GM12801 (cell line): Measurements from ENCODE around the gene PAFAH1B1.

Experiments
- TF ChIP-seq, protein P1 (sequence below): IDR thresholded peaks from one replicate; pipeline ENCODE4 v1.5.1; 2011; ENCODE audit warnings: control low read depth; ENCODE audit not compliant: insufficient read length; ENCODE audit errors: extremely low read depth

Gene PAFAH1B1

DNA sequence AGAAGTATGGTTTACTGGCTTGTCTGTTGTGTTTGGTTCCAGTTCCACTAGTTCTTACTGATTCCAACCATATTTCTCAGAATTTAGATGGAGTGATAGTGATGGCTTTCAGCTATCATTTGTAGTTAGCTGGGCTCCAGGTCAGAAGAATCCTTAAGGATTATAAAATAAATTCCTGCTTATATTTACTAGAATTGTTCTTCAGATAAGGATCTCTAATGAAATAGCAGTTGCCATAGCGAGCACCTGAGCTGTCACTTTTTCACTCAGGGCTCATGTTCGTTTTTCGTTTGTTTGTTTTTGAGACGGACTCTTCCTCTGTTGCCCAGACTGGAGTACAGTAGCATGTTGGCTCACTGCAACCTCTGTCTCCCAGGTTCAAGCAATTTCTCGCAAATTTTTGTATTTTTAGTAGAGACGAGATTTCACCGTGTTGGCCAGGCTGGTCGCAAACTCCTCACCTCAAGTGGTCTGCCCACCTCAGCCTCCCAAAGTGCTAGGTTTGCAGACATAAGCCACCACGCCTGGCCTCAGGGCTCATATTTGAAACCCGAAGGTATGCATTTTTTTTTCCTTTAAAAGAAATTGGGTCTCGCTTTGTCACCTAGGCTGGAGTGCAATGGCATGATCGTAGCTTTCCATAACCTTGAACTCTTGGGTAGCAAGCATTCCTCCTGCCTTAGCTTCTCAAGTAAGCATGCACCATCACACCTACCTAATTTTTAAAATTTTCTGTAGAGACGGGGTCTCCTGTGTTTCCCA, 42.9 kb downstream of the PAFAH1B1 start:
- TF ChIP-seq, protein P1, sequence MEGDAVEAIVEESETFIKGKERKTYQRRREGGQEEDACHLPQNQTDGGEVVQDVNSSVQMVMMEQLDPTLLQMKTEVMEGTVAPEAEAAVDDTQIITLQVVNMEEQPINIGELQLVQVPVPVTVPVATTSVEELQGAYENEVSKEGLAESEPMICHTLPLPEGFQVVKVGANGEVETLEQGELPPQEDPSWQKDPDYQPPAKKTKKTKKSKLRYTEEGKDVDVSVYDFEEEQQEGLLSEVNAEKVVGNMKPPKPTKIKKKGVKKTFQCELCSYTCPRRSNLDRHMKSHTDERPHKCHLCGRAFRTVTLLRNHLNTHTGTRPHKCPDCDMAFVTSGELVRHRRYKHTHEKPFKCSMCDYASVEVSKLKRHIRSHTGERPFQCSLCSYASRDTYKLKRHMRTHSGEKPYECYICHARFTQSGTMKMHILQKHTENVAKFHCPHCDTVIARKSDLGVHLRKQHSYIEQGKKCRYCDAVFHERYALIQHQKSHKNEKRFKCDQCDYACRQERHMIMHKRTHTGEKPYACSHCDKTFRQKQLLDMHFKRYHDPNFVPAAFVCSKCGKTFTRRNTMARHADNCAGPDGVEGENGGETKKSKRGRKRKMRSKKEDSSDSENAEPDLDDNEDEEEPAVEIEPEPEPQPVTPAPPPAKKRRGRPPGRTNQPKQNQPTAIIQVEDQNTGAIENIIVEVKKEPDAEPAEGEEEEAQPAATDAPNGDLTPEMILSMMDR: no peak

DNA sequence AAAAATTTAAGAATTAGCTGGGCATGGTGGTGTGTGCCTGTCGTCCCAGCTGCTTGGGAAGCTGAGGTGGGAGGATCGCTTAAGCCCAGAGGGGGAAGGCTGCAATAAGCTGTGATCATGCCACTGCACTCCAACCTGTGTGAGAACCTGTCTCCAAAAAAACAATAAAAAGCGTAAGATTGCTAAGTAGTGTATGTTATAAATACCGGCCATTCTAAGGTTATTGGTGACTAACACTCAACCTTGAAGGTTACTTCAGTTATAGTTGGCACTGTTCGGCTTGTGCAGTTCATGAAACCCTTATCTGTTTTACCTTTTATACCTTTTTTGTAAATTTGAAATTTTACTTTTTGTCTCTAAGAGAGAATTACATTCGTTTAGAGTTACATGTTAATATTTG, 44.0 kb downstream of the PAFAH1B1 start:
- TF ChIP-seq, protein P1: no peak

DNA sequence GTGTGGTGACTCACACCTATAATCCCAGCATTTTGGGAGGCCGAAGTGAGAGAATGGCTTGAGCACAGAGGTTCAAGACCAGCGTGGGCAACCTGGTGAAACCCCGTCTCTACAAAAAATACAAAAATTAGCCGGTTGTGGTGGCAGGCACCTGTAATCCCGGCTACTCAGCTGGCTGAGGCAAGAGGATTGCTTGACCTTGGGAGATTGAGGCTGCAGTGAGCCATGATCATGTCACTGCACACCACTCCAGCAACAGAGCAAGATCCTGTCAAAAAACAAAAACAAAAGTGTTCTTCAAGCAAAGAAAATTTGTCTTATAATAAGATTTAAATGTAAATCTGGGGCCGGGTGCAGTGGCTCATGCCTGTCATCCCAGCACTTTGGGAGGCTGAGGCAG, 51.5 kb downstream of the PAFAH1B1 start:
- TF ChIP-seq, protein P1: no peak

DNA sequence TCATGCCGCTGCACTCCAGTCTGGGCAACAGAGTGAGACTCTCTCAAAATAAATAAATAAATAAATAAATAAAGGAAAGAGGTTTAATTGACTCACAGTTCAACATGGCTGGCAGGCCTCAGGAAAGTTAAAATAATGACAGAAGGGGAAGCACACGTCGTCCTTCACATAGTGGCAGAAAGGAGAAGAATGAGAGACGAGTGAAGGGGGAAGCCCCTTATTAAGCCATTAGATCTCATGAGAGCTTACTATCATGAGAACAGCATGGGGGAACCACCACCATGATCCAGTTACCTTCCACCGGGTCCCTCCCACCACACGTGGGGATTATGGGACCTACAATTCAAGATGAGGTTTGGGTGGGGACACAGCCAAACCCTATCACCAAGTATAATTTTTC, 54.5 kb downstream of the PAFAH1B1 start:
- TF ChIP-seq, protein P1: no peak

DNA sequence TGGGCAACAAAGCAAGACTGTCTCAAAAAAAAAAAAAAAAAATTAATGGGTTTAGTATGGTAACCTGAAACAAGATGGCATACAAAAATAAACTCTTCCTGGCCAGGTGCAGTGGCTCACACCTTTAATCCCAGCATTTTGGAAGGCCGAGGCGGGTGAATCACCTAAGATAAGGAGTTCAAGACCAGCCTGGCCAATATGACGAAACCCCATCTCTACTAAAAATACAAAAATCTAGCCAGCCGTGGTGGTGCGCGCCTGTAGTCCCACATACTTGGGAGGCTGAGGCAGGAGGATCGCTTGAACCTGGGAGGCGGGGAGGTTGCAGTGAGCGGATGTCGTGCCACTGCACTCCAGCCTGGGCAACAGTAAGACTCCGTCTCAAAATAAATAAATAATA, 55.7 kb downstream of the PAFAH1B1 start:
- TF ChIP-seq, protein P1: no peak

DNA sequence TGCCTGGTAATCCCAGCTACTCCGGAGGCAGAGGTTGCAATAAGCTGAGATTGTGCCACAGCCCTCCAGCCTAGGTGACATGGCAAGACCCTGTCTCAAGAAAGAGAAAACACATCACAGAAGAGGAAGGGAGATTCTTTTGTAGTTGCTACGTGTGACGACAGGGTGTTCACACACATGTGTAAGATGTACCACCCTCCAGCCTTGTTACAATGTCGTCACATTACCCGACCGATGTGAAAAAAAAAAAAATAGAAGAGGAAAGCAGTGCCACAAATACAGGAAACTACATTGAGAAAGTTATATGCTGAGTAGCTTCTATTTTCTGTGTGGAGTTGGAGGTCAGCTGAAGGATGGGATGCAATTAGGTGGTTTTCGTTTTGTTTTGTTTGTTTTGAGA, 62.1 kb downstream of the PAFAH1B1 start:
- TF ChIP-seq, protein P1: no peak

DNA sequence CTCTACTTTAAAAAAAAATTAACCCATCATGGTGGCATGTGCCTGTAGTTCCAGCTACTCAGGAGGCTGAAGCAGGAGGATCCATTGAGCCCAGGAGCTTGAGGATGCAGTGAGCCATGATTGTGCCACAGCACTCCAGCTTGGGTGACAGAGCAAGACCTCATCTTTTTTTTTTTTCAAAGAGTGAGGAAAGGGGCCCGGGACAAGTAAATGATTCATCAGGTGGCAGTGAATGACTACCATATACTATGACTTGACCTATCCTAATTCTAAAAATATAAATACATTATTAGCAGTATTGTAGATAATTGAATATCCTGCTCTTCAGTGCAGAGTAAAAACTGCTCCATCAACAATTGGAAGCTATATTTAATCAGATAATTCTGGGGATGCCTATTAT, 62.8 kb downstream of the PAFAH1B1 start:
- TF ChIP-seq, protein P1: no peak
